Breast epithelium (tissue), 4 donors: ENCODE measurements around the gene MYL9. TPM values are rescaled to one million over a fixed set of nuclear protein-coding genes. Genes with fewer than 3 reads are reported as not detected.

Experiments
- DNase-seq, 2 donors: peaks; one replicate each; pipeline ENCODE4 v3.0.0-alpha.2; 2019; ENCODE audit warnings: low spot score in 2 of 2
- H3K27ac ChIP-seq, 2 donors: fragments of 200-600 bp; sonication (generic) in 1 of 2; one replicate each; pipeline ENCODE4 v1.5.1; 2016 to 2019; ENCODE audit warnings: mild to moderate bottlenecking in 1 of 2
- H3K27me3 ChIP-seq, 2 donors: fragments of 200-600 bp; sonication (generic) in 1 of 2; one replicate each; pipeline versions ENCODE4 v1.5.1 to v1.6.0; 2017 to 2019; ENCODE audit warnings: control low read depth in 1 of 2, mild to moderate bottlenecking in 1 of 2
- H3K36me3 ChIP-seq: fragments of 200-600 bp; one replicate; pipeline ENCODE4 v1.5.1; 2019
- H3K4me1 ChIP-seq, 2 donors: fragments of 200-600 bp; sonication (generic); one replicate each; pipeline ENCODE4 v1.5.1; 2016 to 2019; ENCODE audit warnings: control low read depth in 1 of 2
- H3K4me3 ChIP-seq, 3 donors: fragments of 200-600 bp; sonication (generic); 1 replicate in 2 of 3; 2 replicates in 1 of 3; pipeline ENCODE4 v1.5.1; 2016 to 2019; ENCODE audit warnings: mild to moderate bottlenecking in 3 of 3, moderate library complexity in 2 of 3
- H3K9me3 ChIP-seq, 2 donors: fragments of 200-600 bp; sonication (generic) in 1 of 2; one replicate each; pipeline ENCODE4 v1.5.1; 2016 to 2019; ENCODE audit warnings: control low read depth in 1 of 2
- CTCF ChIP-seq, 3 donors: fragments of 450-650 bp; IDR thresholded peaks; one replicate each; pipeline ENCODE4 v1.5.1; 2016 to 2017; ENCODE audit warnings: antibody characterized with exemption in 3 of 3, mild to moderate bottlenecking in 3 of 3, moderate library complexity in 3 of 3
- POLR2A ChIP-seq: fragments of 450-650 bp; IDR thresholded peaks from one replicate; pipeline ENCODE4 v1.6.1; 2016; ENCODE audit warnings: antibody characterized with exemption, mild to moderate bottlenecking, moderate library complexity
- POLR2AphosphoS5 ChIP-seq, 3 donors: sonication (generic); formaldehyde crosslinking; IDR thresholded peaks; one replicate each; pipeline ENCODE4 v1.6.1; 2017; ENCODE audit warnings: antibody characterized with exemption in 3 of 3
- intact Hi-C: fragments of 100-400 bp; cut with DNase I; formaldehyde crosslinking; loops from one replicate; pipeline ENCODE4 v1.15.1; 2023; ENCODE audit warnings: low total_unique reads
- total RNA-seq, 3 donors: library from RNA; depleted of rRNA; stranded (reverse); fragments of >200 nt; gene quantifications; one replicate each; pipeline ENCODE4 v1.1.0, GENCODE V29; 2016

Gene MYL9
- total RNA-seq, 3 donors from 2014 or later = 72.9 to 112 (median 91.8) TPM

DNA sequence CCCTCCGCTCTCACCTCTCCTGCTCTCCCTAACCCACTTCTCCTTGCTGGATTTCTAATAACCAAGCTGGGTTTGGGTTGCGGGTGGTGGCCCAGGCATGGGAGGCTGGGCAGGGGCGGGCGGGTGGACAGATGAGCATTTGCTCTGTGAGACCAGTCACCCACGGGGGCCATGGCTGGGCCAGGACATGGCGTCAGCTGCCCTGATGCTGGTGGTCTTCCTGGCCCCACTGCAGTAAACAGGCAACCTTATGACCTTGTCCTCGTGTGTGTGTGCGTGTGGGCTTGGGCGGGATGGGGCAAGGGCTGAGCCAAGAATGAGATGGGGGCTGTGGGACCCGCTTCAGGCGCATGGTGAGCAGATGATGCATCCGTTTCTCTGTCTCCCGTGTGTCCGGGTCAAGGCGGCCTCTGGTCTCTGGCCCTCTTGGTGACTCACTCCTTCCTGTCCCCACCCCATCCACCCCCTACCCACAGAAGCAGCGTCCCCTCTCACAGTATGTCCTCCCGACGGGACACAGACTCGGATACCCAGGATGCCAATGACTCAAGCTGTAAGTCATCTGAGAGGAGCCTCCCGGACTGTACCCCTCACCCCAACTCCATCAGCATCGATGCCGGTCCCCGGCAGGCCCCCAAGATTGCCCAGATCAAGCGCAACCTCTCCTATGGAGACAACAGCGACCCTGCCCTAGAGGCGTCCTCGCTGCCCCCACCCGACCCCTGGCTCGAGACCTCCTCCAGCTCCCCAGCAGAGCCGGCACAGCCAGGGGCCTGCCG is 41.4 kb upstream of the MYL9 start:
- no peaks in the 10 kb centered on the region for H3K27me3 ChIP-seq
- H3K27ac ChIP-seq = peak overlapping the region in 1 of 2 donors; percentile 10
- H3K4me3 ChIP-seq = no peak overlapping the region
- intact Hi-C loops = no loop called here
- no peak for DNase-seq
- no peak for TF ChIP-seq POLR2AphosphoS5 (IDR thresholded peaks at IDR 0.05)
- no peaks in the 10 kb centered on the region for H3K9me3 ChIP-seq
- no peaks in the 10 kb centered on the region for H3K4me1 ChIP-seq
- peaks cover 7% of the 10 kb centered on the region for H3K36me3 ChIP-seq

- no peaks in the 10 kb centered on the region for H3K4me1 ChIP-seq
- peaks cover 7% of the 10 kb centered on the region for H3K36me3 ChIP-seq
- no peaks in the 10 kb centered on the region for H3K9me3 ChIP-seq
- H3K27ac ChIP-seq = no peak overlapping the region
- intact Hi-C loops = no loop called here
- no peak overlapping the region for H3K4me3 ChIP-seq
- no peak for DNase-seq
- TF ChIP-seq CTCF (IDR thresholded peaks at IDR 0.05) (no peak), POLR2A (no peak), POLR2AphosphoS5 (IDR thresholded peaks at IDR 0.05) (no peak)
- no peaks in the 10 kb centered on the region for H3K27me3 ChIP-seq
Observed at GRCh38 chr20:36501367-36502006, 39.8 kb upstream of the MYL9 start.

GRCh38 chr20:36504295-36504694 is 37.0 kb upstream of the MYL9 start:
- Histone ChIP-seq H3K4me1 (no peaks in the 10 kb centered on the region), H3K9me3 (no peaks in the 10 kb centered on the region), H3K4me3 (no peak overlapping the region), H3K27ac (no peak overlapping the region), H3K36me3 (no peaks in the 10 kb centered on the region), H3K27me3 (no peaks in the 10 kb centered on the region)
- no peak for DNase-seq
- TF ChIP-seq POLR2AphosphoS5 (IDR thresholded peaks at IDR 0.05) = no peak
- no peak for TF ChIP-seq POLR2A
- TF ChIP-seq CTCF (IDR thresholded peaks at IDR 0.05) = no peak
- intact Hi-C loops = no loop called here

DNA sequence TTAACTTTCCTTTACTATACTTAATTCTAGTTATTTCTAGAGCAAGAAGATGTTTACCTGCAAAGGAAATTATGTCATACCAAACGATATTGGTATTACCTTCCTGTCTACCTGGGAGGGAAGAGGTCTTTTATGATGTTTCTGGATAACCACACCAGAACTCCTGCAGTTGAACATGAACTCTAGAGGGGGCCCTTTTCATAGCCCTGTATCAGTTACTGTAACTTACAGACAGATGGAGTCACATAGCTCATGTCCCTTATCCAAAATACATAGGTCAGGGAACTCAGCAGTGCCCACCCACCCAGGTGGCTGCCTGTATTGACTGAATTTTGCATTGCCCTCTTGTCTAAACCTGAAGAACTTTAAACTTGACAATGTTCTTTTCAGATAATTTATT is 35.1 kb upstream of the MYL9 start:
- TF ChIP-seq POLR2AphosphoS5 (IDR thresholded peaks at IDR 0.05) = no peak
- TF ChIP-seq CTCF (IDR thresholded peaks at IDR 0.05) = no peak
- TF ChIP-seq POLR2A = no peak
- no peak overlapping the region for H3K27ac ChIP-seq
- H3K9me3 ChIP-seq = no peaks in the 10 kb centered on the region

GRCh38 chr20:36507746-36508145 is 33.6 kb upstream of the MYL9 start:
- intact Hi-C loops = no loop called here
- no peak for DNase-seq
- no peaks in the 10 kb centered on the region for H3K4me1 ChIP-seq
- no peaks in the 10 kb centered on the region for H3K27me3 ChIP-seq
- no peak overlapping the region for H3K27ac ChIP-seq
- H3K4me3 ChIP-seq = no peak overlapping the region
- H3K9me3 ChIP-seq = no peaks in the 10 kb centered on the region
- no peak for TF ChIP-seq POLR2AphosphoS5 (IDR thresholded peaks at IDR 0.05)
- no peak for TF ChIP-seq POLR2A
- no peak for TF ChIP-seq CTCF (IDR thresholded peaks at IDR 0.05)
- no peaks in the 10 kb centered on the region for H3K36me3 ChIP-seq

More for the DNA sequence above, 35.1 kb upstream of the MYL9 start:
- H3K36me3 ChIP-seq = no peaks in the 10 kb centered on the region
- no peaks in the 10 kb centered on the region for H3K27me3 ChIP-seq
- no peak for DNase-seq
- no peak overlapping the region for H3K4me3 ChIP-seq
- H3K4me1 ChIP-seq = no peaks in the 10 kb centered on the region
- intact Hi-C loops = no loop called here
